GM19438 (cell line): ENCODE results near the gene G0S2.
A peak's percentile ranks its signal among the peaks of the same experiment; 100 is the strongest.

ENCODE experiments used
- ATAC-seq: cut with Tn5 transposase; IDR thresholded peaks from one replicate; pipeline ENCODE4 v1.9.1; 2021; ENCODE audit warnings: low read depth; ENCODE audit not compliant: unreplicated experiment

G0S2 gene

GRCh38 chr1:209648346-209648745 is 26.9 kb upstream of the G0S2 start:
- no peak for ATAC-seq

DNA sequence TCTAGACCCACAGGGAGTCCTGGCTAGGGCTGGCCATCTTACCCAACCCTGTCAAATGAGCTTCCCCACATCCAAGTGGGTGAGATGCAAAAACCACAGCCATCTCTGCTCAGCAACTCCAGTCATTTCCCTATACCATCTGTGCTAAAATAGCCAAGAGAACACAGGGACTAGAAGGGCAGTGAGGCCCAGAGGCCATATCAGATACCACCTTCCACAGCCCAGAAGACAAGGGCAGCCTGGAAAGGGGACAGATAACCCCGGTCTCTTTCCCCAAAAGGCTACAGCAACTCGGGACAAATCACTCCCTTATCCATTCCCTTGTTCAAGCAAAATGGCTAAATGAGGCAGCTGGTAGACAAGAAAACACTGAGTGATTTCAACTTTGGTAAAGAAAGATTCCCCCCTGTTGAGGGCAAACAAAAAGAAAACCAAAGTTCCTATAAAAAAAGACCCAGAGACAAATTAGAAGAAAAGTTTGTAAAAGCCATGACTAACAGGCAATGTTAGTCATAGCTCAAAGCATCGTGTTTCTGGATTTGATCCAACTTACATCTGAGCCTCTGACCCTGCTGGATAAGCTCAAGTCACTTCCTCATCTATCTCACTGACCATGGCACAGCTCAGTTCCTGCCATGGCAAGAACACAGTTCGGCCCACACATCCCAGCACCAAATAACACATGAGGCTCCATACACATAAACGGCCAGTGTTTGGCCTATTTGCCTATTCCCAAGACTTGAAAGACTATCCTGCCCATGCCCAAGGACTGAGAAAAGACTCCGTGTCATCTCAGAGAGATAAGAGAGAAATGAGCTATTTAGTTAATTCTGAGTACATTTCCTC is 26.1 kb upstream of the G0S2 start:
- ATAC-seq = no peak

DNA sequence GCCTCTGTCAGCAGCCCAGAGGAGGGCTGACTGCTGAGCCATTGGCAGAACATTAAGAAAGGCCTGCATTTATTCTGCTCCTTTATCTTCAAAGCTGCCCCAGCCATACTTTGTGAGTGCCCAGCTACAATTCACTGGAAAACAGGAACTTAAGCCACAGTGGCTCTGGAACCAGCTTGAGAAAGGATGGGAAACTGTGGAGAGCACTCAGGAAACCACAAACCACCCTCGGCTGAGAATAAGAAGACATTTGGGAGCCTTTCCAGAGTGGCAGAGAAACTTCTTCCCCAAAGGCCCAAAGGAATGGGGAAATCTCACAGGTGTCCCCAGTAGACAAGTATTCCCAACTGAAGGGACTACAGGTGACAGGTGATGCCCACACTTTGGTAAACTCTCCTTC is 24.8 kb upstream of the G0S2 start:
- ATAC-seq = no peak

DNA sequence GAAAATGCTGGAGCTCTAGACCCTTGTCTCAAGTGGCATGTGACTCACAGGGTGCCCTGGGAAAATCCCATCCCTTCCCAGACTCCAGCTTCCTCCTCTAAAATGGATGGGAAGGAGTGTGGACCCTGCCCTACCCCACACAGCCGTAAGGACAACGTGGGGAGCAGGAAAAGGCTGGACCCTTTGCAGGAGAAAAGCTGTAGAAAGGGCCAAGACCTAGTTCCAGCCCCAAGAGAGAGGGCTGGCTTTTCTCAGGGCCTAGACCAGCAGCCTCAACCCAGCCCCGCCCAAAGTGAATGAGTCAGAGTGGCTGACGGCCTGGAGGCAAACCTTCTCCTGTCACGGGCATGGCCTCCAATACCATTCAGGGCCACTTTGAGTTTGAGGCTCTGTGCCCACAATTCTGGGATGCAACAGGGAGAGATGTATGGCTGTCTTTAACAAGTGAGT is 24.0 kb upstream of the G0S2 start:
- no peak for ATAC-seq

- no peak for ATAC-seq
Observed at GRCh38 chr1:209652121-209652735, 23.0 kb upstream of the G0S2 start, which contains the start of gene LAMB3. TSS of gene LAMB3 (minus strand) at chr1:209652425. CDS start at chr1:209650944, 1,481 bp downstream.

DNA sequence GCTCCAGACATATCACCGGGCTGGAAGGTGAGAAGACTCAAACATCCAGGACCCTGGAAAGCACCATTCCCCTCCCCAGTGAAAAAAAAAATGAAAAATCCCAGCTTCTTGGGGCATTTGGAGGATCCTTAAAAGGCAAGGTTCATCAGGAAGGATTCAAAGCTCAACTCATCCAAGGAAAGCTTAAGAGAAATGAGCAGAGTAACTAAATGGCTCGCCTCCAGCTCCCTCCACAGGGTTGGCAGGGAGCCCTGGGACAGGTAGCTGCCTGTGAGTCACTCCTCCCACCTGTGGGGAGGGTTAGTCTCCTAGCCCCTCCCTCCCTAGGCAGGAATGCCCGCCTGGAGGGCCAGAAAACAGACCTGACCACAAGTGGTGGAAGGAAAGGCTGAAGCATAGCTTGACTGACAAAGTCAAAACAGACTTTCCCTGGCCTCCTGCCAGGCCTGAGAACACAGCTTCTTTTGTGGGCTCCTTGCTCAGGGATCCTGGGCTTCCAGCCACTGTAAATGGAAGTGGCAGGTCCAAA is 22.3 kb upstream of the G0S2 start:
- ATAC-seq = peak; percentile 44

- peak; percentile 60 for ATAC-seq
Observed at GRCh38 chr1:209653915-209654351, 21.3 kb upstream of the G0S2 start.

- no peak for ATAC-seq
Observed at GRCh38 chr1:209655411-209656231, 19.6 kb upstream of the G0S2 start.

DNA sequence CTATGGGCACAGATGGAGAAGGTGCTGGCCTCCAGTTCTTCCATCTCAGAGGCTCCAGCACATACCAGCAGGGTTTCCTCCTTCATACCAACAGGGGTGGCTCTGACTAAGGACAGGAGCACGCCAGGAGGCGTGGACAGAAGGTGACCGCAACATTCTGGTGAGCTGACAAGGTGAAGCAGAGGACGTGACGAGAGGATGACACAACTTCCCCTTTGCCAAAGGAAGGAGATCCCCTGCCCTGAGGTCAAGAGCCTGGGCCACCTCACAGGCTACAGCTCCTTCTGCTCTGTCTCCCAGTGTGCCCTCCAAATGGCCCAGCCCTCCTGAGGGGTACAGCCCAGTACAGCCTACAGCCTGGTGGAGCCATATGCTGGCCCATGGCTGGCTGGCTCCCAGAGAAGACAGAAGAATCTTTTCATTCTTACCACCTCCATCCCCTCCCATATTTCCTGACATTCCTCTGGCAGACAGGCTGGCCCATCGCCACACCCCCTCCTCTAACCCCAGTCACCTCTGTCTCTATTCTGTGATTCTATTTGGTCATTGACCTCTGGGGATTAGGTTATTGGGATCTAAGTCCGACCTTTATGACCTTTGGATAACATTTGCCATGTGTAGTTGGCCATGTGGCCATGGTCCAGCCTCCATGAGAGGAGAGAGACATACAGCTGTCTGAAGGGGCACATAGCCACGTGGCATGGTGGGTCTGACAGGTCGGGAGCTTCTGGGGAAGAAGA is 17.9 kb upstream of the G0S2 start:
- ATAC-seq = no peak

DNA sequence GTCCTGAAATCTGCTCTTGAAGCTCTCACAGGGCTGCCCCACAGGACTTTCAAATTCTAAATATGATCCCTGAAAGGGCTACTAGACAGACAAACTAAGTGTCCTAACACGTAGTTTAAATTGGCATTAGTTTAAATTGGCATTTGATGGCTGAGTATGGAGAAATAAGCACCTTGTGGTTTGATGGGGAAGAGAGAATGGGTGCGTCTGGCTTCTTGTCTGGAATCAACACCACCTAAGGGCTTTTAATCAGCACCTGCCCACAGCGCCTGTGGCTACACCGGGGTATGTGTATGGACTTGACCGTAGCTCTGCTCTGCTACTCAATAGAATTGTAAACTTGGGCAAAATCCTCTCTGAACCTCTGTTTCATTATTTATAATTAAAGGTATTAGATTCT is 17.3 kb upstream of the G0S2 start:
- no peak for ATAC-seq

- peak; percentile 73 for ATAC-seq
Observed at GRCh38 chr1:209659909-209660308, 15.3 kb upstream of the G0S2 start.

- ATAC-seq = no peak
Observed at GRCh38 chr1:209661071-209661470, 14.1 kb upstream of the G0S2 start.

DNA sequence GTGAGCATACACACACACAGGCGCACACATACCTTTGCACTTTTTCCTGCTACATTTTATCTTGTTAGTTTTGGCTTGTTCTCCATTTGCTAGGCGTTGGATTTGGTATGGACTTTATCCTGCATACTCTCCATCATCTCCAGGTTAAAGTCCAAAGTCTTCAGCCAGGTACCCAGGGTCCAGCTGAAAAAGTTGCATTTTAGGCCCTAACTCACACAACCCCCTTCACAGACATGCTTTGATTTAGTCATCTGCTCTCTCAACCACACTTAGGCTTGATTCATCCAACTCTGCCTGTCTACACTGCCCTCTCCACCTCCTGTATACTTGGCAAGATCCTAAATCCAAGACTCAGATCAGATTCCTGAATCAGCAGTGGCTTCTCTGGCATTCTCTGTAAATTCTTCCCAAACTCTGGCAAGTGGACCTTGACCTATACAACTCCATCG is 12.3 kb upstream of the G0S2 start:
- ATAC-seq = no peak

DNA sequence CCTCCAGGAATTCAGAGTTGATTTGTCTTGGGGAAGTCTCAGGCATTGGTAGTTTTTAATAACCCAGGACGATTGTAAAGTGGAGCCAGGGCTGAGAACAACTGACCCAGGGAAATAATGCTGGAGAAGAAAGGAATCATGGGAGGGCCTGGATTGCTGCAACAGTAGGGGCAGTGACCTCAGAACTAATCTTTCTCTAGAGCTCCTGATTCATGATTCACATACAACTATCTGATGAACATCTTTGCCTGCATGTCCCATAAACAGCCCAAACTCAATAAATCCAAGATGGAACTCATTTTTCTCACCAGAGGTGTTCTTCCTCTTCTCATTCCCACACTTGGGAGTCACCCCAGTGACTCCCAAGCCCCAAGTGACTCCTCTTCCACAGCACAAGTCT is 8.1 kb upstream of the G0S2 start:
- no peak for ATAC-seq

- ATAC-seq = peak; percentile 58
Observed at GRCh38 chr1:209667708-209668107, 7.5 kb upstream of the G0S2 start.

GRCh38 chr1:209670441-209671082 is 4.7 kb upstream of the G0S2 start:
- no peak for ATAC-seq

- peak; percentile 85 for ATAC-seq
Observed at GRCh38 chr1:209672705-209673630, 2.2 kb upstream of the G0S2 start.

GRCh38 chr1:209673631-209674417 is 1.4 kb upstream of the G0S2 start:
- no peak for ATAC-seq
